ENCODE data around the gene RBBP8. TPM values are rescaled to one million over a fixed set of nuclear protein-coding genes. Genes with fewer than 3 reads are reported as not detected.

RBBP8 gene
- total and polyA plus RNA-seq, 2 experiments from 2014 or later = 27.1 to 45.2 TPM

GRCh38 chr18:23069481-23069880 is 136.4 kb downstream of the RBBP8 start:
- Histone ChIP-seq H3K4me1 (ENCODE audit: insufficient read depth) (no peaks in the 10 kb centered on the region), H3K9ac (no peak overlapping the region), H3F3A (ENCODE audit: insufficient read depth) (no peaks in the 10 kb centered on the region), H3K79me2 (ENCODE audit: insufficient read depth) (no peaks in the 10 kb centered on the region), H2AFZ (no peak overlapping the region), H3K4me3 (no peak overlapping the region), H3K36me3 (ENCODE audit: low read depth) (no peaks in the 10 kb centered on the region), H3K27ac (no peak overlapping the region), H3K9me3 (ENCODE audit: low read depth) (no peaks in the 10 kb centered on the region), H3K27me3 (replicated peaks; ENCODE audit: insufficient read depth) (no peaks in the 10 kb centered on the region), H3K9me2 (ENCODE audit: insufficient read depth) (no peaks in the 10 kb centered on the region), H3K4me2 (ENCODE audit: unreplicated experiment) (no peak overlapping the region), H4K20me1 (ENCODE audit: insufficient read depth) (no peaks in the 10 kb centered on the region)
- in situ Hi-C loops (cut with MboI) = no loop called here
- 97% methylated on average over 10 of the region's 10 CpGs for WGBS, 2 experiments (ENCODE audit: low coverage in 1 of 2, low lambda C conversion rate in 2 of 2, missing lambda C conversion rate in 2 of 2)
- TF ChIP-seq EZH2 (IDR thresholded peaks at IDR 0.05; ENCODE audit: insufficient read depth, poor library complexity, severe bottlenecking) (no peak), EZH2phosphoT487 (IDR thresholded peaks at IDR 0.05; ENCODE audit: insufficient read depth, low read depth) (no peak)
- no peak for DNase-seq

DNA sequence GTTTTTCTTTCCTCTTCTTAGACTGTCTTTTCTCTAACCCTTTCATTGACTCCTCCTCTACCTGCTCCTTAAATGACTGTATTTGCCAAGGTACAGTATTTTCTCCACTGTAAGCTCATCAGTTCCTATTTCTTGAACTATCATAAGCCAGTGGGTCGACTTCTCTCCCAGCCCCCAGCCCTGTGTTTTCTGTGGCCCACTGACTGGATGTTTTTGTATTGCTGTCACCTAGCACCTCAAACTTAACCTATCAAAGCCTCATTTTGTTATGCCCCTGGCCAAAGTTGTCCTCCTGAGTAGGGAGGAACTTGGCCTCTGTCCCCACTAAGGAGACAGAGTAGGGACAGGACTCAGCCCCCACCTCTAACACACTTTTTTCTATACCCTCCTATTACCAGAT is 136.8 kb downstream of the RBBP8 start:
- in situ Hi-C loops (cut with MboI) = no loop called here
- TF ChIP-seq EZH2 (IDR thresholded peaks at IDR 0.05; ENCODE audit: insufficient read depth, poor library complexity, severe bottlenecking) (no peak), EZH2phosphoT487 (IDR thresholded peaks at IDR 0.05; ENCODE audit: insufficient read depth, low read depth) (no peak)
- no peaks in the 10 kb centered on the region for H3K9me3 ChIP-seq (ENCODE audit: low read depth)
- no peak overlapping the region for H3K4me2 ChIP-seq (ENCODE audit: unreplicated experiment)
- no peaks in the 10 kb centered on the region for H3K36me3 ChIP-seq (ENCODE audit: low read depth)
- 82 to 91% methylated on average over 1 of the region's 1 CpG for WGBS, 2 experiments (ENCODE audit: low coverage in 1 of 2, low lambda C conversion rate in 2 of 2, missing lambda C conversion rate in 2 of 2)
- H3K27ac ChIP-seq = no peak overlapping the region
- no peaks in the 10 kb centered on the region for H3K79me2 ChIP-seq (ENCODE audit: insufficient read depth)
- no peaks in the 10 kb centered on the region for H3K4me1 ChIP-seq (ENCODE audit: insufficient read depth)
- DNase-seq = no peak
- no peak overlapping the region for H3K9ac ChIP-seq
- H3K27me3 ChIP-seq (replicated peaks; ENCODE audit: insufficient read depth) = no peaks in the 10 kb centered on the region
- H3K4me3 ChIP-seq = no peak overlapping the region
- no peaks in the 10 kb centered on the region for H4K20me1 ChIP-seq (ENCODE audit: insufficient read depth)
- no peaks in the 10 kb centered on the region for H3K9me2 ChIP-seq (ENCODE audit: insufficient read depth)
- no peaks in the 10 kb centered on the region for H3F3A ChIP-seq (ENCODE audit: insufficient read depth)
- H2AFZ ChIP-seq = no peak overlapping the region

DNA sequence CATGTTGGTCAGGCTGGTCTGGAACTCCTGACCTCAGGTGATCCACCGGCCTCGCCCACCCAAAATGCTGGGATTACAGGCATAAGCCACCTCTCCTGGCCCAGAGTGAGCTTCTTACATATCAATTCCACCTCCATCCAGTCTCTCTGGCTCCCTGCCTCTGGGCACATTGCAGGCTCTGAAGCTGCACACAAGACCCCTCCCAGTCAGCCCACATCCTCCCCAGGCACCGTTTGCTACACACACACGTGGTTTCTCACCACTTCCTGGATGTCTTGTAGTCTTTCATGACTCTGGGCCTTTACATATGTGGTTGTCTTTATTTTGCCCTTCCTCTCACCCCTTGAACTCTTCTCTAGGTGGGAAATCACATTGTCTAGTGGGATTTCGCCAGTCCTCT is 138.2 kb downstream of the RBBP8 start:
- H3K79me2 ChIP-seq (ENCODE audit: insufficient read depth) = no peaks in the 10 kb centered on the region
- H3F3A ChIP-seq (ENCODE audit: insufficient read depth) = no peaks in the 10 kb centered on the region
- no peaks in the 10 kb centered on the region for H3K9me2 ChIP-seq (ENCODE audit: insufficient read depth)
- TF ChIP-seq EZH2 (IDR thresholded peaks at IDR 0.05; ENCODE audit: insufficient read depth, poor library complexity, severe bottlenecking) (no peak), EZH2phosphoT487 (IDR thresholded peaks at IDR 0.05; ENCODE audit: insufficient read depth, low read depth) (no peak)
- H4K20me1 ChIP-seq (ENCODE audit: insufficient read depth) = no peaks in the 10 kb centered on the region
- WGBS, 2 experiments (ENCODE audit: low coverage in 1 of 2, low lambda C conversion rate in 2 of 2, missing lambda C conversion rate in 2 of 2) = 71 to 78% methylated on average over 5 of the region's 5 CpGs
- no peaks in the 10 kb centered on the region for H3K9me3 ChIP-seq (ENCODE audit: low read depth)
- peak; percentile 10 for DNase-seq
- H2AFZ ChIP-seq = no peak overlapping the region
- no peak overlapping the region for H3K9ac ChIP-seq
- no peak overlapping the region for H3K4me3 ChIP-seq
- no peaks in the 10 kb centered on the region for H3K27me3 ChIP-seq (replicated peaks; ENCODE audit: insufficient read depth)
- H3K27ac ChIP-seq = no peak overlapping the region
- no peaks in the 10 kb centered on the region for H3K4me1 ChIP-seq (ENCODE audit: insufficient read depth)
- no peaks in the 10 kb centered on the region for H3K36me3 ChIP-seq (ENCODE audit: low read depth)
- in situ Hi-C loops (cut with MboI) = no loop called here
- no peak overlapping the region for H3K4me2 ChIP-seq (ENCODE audit: unreplicated experiment)

GRCh38 chr18:23072079-23072478 is 139.0 kb downstream of the RBBP8 start:
- H3K4me3 ChIP-seq = no peak overlapping the region
- H2AFZ ChIP-seq = no peak overlapping the region
- no peaks in the 10 kb centered on the region for H4K20me1 ChIP-seq (ENCODE audit: insufficient read depth)
- H3F3A ChIP-seq (ENCODE audit: insufficient read depth) = no peaks in the 10 kb centered on the region
- no peaks in the 10 kb centered on the region for H3K4me1 ChIP-seq (ENCODE audit: insufficient read depth)
- no peak overlapping the region for H3K4me2 ChIP-seq (ENCODE audit: unreplicated experiment)
- H3K79me2 ChIP-seq (ENCODE audit: insufficient read depth) = no peaks in the 10 kb centered on the region
- no peaks in the 10 kb centered on the region for H3K36me3 ChIP-seq (ENCODE audit: low read depth)
- H3K9me2 ChIP-seq (ENCODE audit: insufficient read depth) = no peaks in the 10 kb centered on the region
- no peaks in the 10 kb centered on the region for H3K27me3 ChIP-seq (replicated peaks; ENCODE audit: insufficient read depth)
- DNase-seq = no peak
- no peak overlapping the region for H3K27ac ChIP-seq
- 86 to 95% methylated on average over 8 to 9 of the region's 9 CpGs for WGBS, 2 experiments (ENCODE audit: low coverage in 1 of 2, low lambda C conversion rate in 2 of 2, missing lambda C conversion rate in 2 of 2)
- TF ChIP-seq EZH2 (IDR thresholded peaks at IDR 0.05; ENCODE audit: insufficient read depth, poor library complexity, severe bottlenecking) (no peak), EZH2phosphoT487 (IDR thresholded peaks at IDR 0.05; ENCODE audit: insufficient read depth, low read depth) (no peak)
- in situ Hi-C loops (cut with MboI) = no loop called here
- H3K9me3 ChIP-seq (ENCODE audit: low read depth) = no peaks in the 10 kb centered on the region
- H3K9ac ChIP-seq = no peak overlapping the region

Data from GM23248 (cell line).